Stimulated activated CD4-positive, alpha-beta T cell treated with anti-CD3 and anti-CD28 coated beads, TNF-alpha, amount 100 ng/mL, for 1 hour (primary cell): ENCODE results near the gene C1orf185.
"Not testable (repeated sequence)": the region's sequence is repeated elsewhere in the genome, so short reads cannot be mapped to it uniquely, and the experiment has no call there.

Experiments used
- DNase-seq, 3 donors: peaks; one replicate each; pipeline ENCODE4 v3.0.0-alpha.2; 2020; ENCODE audit warnings: low read depth in 3 of 3, low spot score in 1 of 3

C1orf185 gene

DNA sequence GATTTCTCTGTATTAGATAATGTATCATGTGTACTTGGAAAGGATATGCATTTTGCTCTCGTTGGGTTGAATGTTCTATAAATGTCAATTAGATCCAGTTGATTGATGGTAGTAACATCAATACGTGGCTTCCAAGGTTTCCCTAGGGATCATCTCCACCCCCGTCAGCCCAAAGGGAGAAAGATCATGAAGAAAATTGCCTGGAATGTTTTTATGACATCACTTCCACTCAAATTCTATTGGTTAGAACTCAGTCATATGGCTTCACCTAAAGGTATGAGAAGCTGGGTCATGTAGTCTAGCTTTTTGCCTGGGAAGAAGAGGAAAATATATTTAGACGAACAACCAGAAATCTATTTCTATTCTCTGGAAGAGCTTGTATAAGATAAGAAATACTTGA is at the start of gene C1orf185:
TSS of gene C1orf185 (plus strand) at position 253 of the 400 bp plus-strand sequence. CDS start at position 259, 6 bp downstream.
- no peak for DNase-seq

GRCh38 chr1:51058858-51059257 is 43.2 kb upstream of the C1orf185 start:
- DNase-seq = no peak

DNA sequence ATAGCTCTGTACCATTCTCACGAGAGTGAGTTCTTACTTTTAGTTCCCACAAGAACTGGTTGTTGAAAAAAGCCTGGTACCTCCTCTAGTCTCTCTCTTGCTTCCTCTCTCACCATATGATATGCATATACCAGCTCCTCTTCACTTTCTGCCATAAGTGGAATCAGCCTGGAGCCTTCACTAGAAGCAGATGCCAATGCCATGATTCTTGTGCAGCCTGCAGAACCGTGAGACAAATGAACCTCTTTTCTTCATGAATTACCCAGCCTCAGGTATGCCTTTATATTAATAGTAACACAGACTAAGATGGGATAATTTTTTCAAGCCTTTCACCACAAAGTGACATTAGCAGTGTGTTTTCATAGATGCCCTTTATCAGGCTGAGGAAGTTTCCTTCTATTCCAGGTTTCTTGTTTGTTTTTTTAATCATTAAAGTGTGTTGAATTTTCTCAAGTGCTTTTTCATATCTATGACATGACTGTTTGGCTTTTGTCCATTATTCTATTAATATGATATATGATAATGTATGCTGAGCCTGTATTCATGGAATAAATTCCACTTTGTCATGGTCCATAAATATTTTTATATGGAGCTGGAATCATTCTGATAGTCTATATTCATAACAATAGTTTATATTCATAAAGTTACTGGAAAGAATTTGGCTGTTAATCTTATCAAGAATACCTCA is 40.7 kb upstream of the C1orf185 start:
- DNase-seq = no peak

DNA sequence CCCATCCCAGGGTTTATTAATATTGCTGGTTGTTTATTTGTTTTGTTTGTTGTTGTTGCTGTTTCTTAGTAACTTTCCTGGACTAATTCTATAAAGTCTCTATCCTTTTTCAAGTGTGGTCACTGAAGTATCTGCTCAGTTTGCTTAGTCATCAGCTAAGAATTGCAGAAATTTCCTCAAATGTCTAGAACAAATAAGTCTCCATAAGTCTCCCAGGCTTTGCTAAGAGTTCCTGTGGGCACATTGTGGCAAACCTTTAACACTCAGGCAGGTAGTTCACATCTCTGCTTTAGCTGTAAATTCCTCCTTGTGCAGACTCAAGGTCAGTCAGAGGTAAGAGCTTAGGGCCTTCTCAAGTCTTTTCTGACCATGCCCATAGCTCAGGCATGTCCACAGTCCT is 38.9 kb upstream of the C1orf185 start:
- DNase-seq = no peak

GRCh38 chr1:51070011-51070410 is 32.0 kb upstream of the C1orf185 start:
- DNase-seq = no peak

DNA sequence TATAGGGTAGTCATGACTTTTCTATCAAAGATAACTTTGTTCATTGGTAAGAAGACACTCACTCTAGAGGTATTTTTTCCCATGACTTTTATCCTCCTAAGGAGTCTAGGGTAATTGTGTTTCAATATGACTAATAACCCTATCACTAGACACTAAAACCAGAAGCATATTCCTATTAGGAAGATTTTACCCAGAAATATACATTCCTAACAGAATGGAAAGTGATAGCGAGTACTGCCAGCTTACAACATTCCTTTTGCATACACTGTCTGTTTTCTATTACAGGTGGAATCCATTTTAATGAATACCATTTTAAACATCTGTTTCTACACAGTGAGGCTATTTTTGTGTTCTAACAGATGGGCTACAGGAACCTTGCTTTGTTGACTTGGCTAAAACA is 31.4 kb upstream of the C1orf185 start:
- DNase-seq = no peak

DNA sequence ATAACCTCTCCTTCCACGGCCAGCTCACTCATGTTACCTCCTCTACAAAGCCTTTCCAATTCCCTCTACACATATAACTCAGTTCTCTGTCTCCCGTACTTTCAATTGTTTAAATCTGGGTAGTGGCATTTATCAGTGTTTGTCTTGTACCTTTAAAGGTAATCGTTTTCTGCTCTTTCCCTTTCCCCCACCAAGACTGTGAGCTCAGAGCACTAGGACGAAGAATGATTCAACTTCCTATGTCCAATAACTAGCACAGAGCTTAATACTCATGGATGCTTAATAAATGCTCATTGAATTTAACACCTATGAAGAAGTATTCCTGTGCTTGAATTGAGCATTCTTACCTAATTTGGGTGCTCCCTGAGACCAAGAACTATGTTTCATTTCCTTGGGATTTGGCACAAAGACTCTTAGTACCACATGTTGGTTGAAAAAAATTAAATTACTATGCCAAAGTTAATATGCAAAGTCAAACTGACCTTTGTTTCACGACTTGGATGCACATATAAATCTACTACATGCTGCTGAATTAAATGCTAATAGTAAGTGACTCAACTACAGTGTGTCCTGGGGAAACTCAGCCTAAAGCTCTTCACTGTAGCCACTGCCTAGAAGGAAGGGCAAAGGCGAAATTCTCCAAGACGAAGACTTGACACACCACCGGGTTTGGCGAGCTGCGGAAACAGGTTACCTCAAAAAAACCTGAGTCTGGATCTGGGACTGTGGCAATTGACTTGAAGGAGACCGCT is 30.6 kb upstream of the C1orf185 start:
- DNase-seq = no peak

- no peak for DNase-seq
These were observed 30.0 kb upstream of the C1orf185 start for GRCh38 chr1:51072043-51072439.

DNA sequence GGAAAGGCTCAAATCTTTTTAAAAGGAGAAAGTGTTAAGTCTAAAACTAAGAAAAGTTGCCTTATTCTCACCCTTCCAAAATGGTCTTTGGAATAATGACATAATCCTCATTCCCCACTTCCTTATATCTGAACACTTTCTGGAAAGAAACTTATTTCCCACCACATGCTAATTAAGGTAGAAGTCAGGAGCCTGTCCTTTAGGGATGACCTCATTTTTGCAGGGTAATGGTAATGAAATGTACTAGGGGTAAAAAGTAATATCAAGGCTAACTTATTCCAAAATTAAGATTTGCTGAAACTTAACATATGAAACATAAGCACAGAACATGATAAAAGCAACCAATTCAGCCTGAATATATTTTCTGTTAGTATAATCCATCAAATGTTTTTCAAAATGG is 29.4 kb upstream of the C1orf185 start:
- no peak for DNase-seq

- no peak for DNase-seq
These were observed 28.6 kb upstream of the C1orf185 start for GRCh38 chr1:51073456-51073855.

- DNase-seq = no peak
These were observed 15.3 kb upstream of the C1orf185 start for GRCh38 chr1:51086496-51087271.

DNA sequence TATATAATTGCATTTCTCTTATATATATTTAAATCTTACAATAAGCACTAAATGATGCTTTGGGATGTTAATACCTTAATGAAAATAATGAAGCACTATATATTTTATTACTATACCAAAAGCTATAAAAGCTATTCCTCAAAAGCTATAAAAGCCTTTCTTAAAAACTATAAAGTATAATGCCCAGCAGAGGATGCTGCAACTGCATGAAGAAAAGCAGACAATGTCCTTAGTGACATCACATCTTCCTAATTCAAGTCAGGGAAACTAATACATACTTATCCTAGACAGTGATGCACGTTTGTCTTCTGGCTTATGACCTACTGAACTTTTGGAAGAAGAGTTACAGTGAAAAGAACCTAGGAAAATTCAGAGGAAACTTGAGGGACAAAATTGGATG is 13.6 kb upstream of the C1orf185 start:
- no peak for DNase-seq

- no peak for DNase-seq
These were observed 8.4 kb upstream of the C1orf185 start for GRCh38 chr1:51093581-51093980.

DNA sequence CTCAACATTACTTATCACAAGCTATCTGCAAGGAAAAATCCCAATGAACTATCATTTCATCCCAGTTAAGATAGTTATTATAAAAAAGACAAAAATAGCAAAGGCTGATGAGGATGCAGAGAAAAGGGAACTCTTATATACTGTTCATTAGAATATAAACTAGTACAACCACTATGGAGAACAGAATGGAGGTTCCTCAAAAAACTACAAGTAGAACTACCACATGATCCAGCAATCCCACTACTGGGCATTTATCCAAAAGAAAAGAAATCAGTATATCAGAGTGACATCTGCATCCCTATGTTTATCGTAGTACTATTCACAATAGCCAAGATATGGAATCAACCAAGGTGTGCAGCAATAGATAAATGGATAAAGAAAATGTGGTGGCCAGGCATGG is 4.9 kb upstream of the C1orf185 start:
- no peak for DNase-seq

- DNase-seq = no peak
These were observed 1.7 kb upstream of the C1orf185 start for GRCh38 chr1:51100264-51100880.

DNA sequence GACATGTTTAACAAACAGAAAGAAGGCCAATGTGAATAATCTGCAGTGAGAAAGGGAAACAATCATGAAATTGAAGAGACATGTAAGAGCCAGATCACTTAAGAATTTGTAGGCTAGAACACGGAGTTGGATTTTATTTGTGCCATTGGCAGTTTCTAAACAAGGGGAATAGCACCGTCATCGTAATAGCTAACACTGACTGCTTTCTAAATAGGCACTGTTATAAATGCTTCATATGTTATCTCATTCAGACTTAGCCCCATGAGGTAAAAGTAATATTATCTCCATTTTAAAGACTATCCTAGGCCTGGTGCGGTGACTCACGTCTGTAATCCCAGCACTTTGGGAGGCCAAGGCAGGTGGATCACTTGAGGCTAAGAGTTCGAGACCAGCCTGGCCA is 12.1 kb downstream of the C1orf185 start:
- DNase-seq = no peak

DNA sequence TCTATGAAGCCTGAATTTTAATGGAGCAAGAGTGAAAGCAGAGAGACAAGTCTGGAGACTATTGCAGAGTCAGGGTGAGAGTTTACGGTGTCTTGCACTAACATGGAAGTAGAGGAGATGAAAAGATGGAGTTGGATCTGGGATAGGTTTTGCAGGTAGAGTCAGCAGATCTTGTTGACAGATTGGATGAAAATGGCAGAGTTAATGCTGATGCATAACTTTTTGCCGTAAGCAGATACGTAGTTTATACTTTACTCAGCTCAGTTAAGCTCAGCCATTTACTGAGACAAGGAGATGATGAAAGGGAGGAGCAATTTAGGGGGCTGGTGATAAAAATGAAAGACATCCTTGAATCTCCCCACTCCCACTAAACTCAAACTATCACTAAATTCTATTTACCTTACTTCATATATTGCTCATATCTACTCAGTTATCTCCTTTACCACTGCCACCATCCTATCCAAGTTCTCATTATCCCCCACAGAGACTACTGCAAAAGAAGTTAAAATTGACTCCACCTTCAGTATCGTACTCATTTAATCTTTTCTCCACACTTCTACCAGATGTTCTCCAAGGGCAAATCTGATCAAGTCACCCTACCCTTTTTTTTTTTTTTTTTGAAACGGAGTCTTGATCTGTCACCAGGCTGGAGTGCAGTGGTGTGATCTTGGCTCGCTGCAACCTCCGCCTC is 13.8 kb downstream of the C1orf185 start:
- DNase-seq = no peak

- DNase-seq = no peak
These were observed 17.3 kb downstream of the C1orf185 start for GRCh38 chr1:51119331-51119730.

- no peak for DNase-seq
These were observed 18.6 kb downstream of the C1orf185 start for GRCh38 chr1:51120629-51121028.

GRCh38 chr1:51127152-51127551 is 25.1 kb downstream of the C1orf185 start:
- DNase-seq = not testable (repeated sequence)

- DNase-seq = no peak
These were observed 29.2 kb downstream of the C1orf185 start for GRCh38 chr1:51131185-51131584.
